ENCODE measurements around the gene PRR12. TPM values are rescaled to one million over a fixed set of nuclear protein-coding genes. Genes with fewer than 3 reads are reported as not detected.

Gene PRR12
- total RNA-seq, 2 donors from 2014 or later: 12.9 to 15.9 TPM

DNA sequence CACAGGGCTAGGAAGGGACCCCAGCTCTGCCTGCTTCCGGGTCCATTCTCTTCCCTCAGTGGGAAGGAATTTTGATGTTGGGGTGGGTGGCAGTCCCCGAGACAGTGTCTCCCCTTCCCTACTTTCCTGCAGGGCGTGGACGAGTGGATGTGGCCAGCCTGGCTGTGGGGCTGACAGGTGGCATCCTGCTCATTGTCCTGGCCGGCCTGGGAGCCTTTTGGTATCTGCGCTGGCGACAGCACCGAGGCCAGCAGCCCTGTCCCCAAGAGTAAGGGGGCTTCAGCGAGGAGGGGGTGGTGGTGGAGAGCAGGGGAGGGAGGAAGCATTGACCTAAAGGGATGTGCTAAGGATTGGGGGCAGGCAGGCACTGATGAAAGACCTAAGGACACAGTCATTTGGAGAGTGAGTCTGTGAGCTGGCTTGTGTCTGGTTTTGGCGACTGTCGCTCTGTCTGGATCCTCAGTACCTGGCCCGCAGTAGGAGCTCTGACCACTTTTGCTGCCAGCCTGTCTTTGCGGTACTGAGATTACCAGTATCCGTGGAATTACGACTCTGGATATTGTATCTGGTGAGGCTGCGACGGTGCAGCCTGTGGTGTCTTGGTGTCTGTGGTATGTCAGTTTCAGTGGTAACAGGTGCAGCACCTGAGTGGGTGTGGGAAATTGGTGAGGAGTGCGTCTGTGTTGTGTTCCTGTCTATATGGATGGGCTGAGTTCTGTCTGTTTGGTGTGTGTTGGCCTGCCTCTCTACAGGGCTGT is 2.4 kb upstream of the PRR12 start:
- no peak for ATAC-seq
- intact Hi-C loops (cut with DNase I): no loop called here
- no peak for DNase-seq

DNA sequence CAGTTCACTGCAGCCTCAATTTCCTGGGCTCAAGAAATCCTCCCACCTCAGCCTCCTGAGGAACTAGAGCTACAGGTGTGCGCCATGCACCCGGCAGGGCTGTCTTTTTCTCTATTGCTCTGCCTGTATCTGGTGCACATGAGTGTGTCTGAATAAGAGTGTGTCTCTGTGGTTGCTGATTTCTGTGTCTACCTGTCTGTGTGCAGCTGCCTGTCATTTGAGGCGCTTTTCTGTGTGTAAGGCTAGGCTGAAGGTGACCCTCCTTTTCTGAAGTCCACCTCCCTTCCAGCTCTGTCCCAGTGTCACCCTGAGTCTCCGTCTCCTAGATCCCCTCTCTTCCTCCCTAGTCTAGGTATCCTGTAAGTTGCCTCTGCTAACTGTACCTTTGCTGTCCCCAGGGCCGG is 1.5 kb upstream of the PRR12 start:
- ATAC-seq (no peak), DNase-seq (no peak)
- intact Hi-C loops (cut with DNase I): no loop called here

DNA sequence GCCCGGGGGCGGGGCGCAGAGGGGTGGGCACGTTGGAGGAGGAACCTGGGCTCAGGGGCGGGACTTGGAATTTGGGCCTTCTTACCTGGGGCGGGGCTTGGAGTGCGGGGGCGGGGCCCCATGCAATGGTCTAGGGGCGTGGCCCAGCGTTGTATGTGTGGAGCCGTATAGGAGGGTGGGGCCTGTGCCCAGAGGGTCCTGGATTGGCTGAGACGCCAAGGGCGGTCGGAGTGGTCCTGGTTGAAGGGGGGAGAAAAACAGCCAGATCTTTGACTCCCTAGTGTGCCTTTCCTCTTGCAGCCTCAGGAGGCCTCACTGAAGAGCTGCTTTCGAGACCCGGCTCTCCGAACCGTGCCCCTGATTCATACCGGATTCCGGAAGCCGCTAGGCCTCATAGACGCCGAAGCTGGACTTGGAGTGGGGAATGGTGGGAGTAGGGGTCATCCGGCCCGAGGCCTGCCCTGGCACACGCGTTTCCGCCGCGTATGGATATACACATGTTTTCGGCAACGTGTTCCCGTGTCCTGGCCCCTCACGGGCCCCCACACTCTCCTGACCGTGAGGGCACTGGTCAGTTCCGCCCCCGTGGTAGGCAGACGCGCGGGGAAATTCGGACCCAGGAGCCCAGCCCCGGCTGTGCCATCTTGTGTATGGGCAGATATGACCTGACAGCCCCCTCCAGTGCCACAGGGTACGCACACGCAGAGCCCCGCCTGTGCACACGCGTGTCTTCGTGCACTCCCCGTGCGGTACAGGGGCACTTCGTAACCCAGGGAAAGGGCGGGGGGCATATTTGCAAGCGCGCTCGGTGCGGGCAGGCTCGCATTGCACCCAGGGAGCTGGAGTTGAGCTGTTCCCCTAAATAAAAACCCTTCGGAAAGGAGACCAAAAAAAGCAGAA is 661 bp upstream of the PRR12 start:
- ATAC-seq (peak; percentile 85 to 91), DNase-seq (peak; percentile 97)
- intact Hi-C loops (cut with DNase I): loop anchor here in 1 of 2 donors (2.0 kb wide), 1 partner anchor 48 kb away; no protein-coding TSS in a partner anchor

GRCh38 chr19:49591731-49592485 is 926 bp downstream of the PRR12 start:
- ATAC-seq: peak in 1 of 2 donors; percentile 0
- DNase-seq: peak; percentile 60
- intact Hi-C loops (cut with DNase I): loop anchor here in 1 of 2 donors (2.0 kb wide), 1 partner anchor 47 kb away; no protein-coding TSS in a partner anchor

- DNase-seq (no peak), ATAC-seq (no peak)
- intact Hi-C loops (cut with DNase I): no loop called here
These were observed 1.7 kb downstream of the PRR12 start for GRCh38 chr19:49592486-49593232.

DNA sequence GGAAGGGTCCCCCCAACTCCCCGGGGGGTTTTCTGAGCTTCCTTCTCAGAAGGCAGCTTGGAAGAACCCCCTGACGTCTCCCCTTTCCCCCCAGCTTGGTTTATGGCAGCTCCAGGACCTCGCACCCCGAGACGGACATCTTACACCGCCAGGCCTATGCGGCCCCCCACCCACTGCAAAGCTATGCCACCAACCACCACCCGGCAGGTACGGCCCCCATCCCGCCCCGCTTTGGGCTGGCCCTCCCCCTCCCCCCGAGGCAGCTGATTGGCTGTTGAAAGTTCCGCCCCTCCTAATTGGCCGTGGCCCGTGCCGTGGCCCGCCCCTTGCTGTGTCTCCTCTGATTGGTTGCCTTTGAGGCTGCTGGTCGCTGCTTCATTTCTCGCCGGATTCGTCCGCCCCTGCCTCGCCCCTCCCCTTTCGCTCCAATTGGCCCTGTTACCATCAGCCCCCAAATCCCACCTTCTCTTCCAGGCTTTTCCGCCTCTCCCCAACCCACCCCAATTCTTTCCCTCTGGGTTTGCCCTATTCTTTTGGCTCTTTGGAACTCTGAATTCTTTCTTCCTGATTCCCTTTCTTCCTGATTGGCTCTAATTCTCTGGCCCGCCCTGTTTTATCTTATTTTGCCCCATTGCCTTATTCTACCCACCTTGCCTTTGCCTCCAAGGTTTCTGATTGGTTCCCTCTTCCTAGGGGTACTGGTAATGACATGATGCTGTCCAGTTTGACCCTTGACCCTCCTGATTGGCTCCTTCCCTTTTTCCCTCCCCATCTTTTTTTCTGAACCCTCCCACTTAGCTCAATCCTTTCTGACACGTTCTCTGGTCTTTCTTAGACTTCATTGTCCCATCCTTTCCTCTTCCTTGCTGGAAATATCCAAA is 2.5 kb downstream of the PRR12 start:
- ATAC-seq (peak; percentile 67 to 68), DNase-seq (peak; percentile 96)
- intact Hi-C loops (cut with DNase I): no loop called here

DNA sequence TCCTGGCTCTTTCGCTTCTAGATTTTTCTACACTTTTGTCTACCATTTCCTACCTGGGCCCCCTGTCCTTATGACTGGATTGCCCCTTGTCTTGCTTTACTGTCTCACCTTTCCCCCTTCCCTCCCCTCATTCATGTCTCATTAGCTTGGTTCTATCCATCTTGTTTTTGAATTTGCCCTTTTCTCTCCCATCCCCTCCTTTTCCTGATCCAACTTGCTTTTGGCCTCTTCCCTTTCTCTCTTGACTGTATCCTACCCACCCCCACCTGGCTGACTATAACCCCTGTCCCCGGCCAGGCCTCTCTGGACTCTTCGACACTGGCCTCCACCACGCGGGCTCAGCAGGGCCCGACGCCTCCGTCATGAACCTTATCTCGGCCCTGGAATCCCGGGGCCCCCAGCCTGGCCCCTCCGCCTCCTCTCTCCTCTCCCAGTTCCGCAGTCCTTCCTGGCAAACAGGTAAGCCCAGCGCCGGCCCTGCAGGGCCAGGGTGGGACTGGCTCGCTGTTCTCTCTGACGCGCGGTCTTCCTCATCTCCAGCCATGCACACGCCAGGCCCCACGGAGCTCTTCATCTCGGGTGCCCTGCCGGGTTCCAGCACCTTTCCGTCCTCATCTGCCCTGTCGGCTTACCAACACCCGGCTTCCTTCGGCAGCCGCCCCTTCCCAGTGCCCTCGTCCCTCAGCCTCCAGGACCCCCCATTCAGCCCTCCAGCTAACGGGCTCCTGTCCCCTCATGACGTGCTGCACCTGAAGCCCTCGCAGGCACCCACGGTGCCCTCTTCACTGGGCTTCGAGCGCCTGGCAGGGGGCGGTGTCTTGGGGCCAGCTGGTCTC is 3.4 kb downstream of the PRR12 start:
- intact Hi-C loops (cut with DNase I): no loop called here

DNA sequence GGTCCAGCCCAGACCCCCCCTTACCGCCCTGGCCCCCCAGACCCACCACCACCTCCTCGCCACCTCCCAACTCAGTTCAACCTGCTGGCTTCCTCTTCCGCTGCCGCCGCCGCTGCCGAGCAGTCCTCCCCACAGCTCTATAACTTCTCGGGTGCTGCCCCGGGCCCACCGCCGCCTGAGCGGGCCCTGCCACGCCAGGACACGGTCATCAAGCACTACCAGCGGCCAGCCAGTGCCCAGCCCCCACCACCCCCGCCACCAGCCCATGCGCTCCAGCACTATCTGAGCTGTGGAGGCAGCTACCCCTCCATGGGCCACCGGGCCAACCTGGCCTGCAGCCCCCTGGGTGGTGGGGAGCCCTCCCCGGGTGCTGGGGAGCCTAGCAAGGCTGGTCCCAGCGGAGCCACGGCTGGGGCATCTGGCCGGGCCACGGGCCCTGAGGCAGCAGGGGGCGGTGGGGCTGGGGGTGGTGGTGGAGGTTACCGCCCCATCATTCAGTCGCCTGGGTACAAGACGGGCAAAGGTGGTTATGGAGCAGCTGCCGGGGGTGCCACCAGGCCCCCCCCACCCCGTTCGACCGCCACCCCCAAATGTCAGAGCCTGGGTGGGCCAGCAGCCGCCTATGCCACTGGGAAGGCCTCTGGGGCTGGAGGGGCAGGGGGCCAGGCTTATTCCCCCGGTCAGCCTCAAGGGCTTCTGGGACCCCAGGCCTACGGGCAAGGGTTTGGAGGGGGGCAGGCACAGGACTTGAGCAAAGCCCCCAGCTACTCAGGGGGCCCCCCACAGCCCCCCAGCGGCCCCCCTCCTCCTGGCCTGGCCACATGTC is 4.2 kb downstream of the PRR12 start:
- no peak for ATAC-seq
- intact Hi-C loops (cut with DNase I): no loop called here
- no peak for DNase-seq

More for the DNA sequence above, 3.4 kb downstream of the PRR12 start:
- DNase-seq (no peak), ATAC-seq (no peak)

GRCh38 chr19:49595819-49596404 is 4.9 kb downstream of the PRR12 start:
- ATAC-seq: no peak
- intact Hi-C loops (cut with DNase I): no loop called here
- no peak for DNase-seq

GRCh38 chr19:49596407-49596806 is 5.4 kb downstream of the PRR12 start:
- no peak for ATAC-seq
- intact Hi-C loops (cut with DNase I): no loop called here

GRCh38 chr19:49596954-49597702 is 6.1 kb downstream of the PRR12 start:
- intact Hi-C loops (cut with DNase I): no loop called here
- ATAC-seq: no peak
- no peak for DNase-seq

More at GRCh38 chr19:49596407-49596806, 5.4 kb downstream of the PRR12 start:
- no peak for DNase-seq

DNA sequence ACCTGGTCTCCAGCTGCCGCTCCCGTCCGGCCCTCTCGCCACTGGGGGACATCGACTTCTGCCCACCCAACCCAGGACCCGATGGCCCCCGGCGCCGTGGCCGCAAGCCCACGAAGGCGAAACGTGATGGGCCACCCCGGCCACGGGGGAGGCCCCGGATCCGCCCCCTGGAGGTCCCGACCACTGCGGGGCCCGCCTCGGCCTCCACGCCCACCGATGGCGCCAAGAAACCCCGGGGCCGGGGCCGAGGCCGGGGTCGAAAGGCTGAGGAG is 6.7 kb downstream of the PRR12 start:
- no peak for ATAC-seq
- DNase-seq: no peak
- intact Hi-C loops (cut with DNase I): no loop called here

DNA sequence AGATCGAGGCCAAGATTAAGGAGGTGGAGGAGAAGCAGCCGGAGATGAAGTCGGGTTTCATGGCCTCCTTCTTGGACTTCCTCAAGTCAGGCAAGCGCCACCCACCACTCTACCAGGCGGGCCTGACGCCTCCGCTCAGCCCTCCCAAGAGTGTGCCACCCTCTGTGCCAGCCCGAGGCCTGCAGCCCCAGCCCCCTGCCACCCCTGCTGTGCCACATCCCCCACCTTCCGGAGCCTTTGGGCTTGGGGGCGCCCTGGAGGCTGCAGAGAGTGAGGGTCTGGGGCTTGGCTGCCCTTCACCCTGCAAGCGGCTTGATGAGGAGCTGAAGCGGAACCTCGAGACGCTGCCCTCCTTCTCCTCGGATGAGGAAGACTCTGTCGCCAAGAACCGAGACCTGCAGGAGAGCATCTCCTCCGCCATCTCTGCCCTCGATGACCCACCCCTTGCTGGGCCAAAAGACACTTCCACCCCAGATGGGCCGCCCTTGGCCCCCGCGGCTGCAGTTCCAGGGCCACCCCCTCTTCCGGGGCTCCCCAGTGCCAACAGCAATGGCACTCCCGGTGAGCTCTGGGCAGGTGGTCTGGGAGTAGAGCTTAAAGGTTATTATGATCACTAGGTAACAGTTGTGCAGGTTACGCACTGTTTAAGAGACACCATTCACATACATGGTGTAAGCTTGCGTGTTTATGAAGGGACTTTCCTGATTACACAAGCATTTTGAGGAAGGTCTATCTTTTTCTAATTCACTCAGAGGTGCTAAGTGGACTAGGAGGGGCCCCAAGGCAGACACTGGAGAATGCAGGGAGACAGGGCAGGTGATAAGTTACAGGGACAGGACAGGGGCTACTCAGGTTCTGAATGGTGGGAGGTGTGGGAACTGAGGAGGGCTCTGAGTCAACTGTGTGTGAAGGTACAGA is 8.7 kb downstream of the PRR12 start:
- ATAC-seq: no peak
- intact Hi-C loops (cut with DNase I): no loop called here
- no peak for DNase-seq

GRCh38 chr19:49601482-49602038 is 10.6 kb downstream of the PRR12 start:
- no peak for DNase-seq

More at GRCh38 chr19:49601482-49602038, 10.6 kb downstream of the PRR12 start:
- intact Hi-C loops (cut with DNase I): no loop called here
- ATAC-seq: no peak

Measured in left cardiac atrium (tissue), 4 donors.